GM10248 (cell line): ENCODE data around the gene MUC20.
"Not testable (repeated sequence)": the region's sequence is repeated elsewhere in the genome, so short reads cannot be mapped to it uniquely, and the experiment has no call there.

Source experiments
- CTCF ChIA-PET: fragments of 300-600 bp; sonication (Branson Sonifier 250); formaldehyde crosslinking; extraction: SDS; loops from one replicate; lab custom pipeline; 2021; ENCODE audit warnings: antibody characterized with exemption; lab: Yijun Ruan, JAX
- POLR2A ChIA-PET: fragments of 350-650 bp; sonication (Branson Sonifier 250); formaldehyde crosslinking; extraction: SDS; loops from one replicate; lab custom pipeline; 2020; ENCODE audit warnings: antibody characterized with exemption; lab: Yijun Ruan, JAX
- DNase-seq: peaks from one replicate; pipeline ENCODE4 v3.0.0; 2012; ENCODE audit errors: extremely low spot score
- CTCF ChIP-seq: IDR thresholded peaks from 2 replicates; pipeline ENCODE4 v1.5.1; 2012; ENCODE audit warnings: mild to moderate bottlenecking, low read depth; ENCODE audit errors: extremely low read depth, missing control alignments, control extremely low read depth

MUC20 gene

GRCh38 chr3:195768414-195768813 lies 47.6 kb downstream of the MUC20 start:
- ChIA-PET CTCF (interaction anchor here (0.6 kb wide), 1 partner anchor 139 kb away, joined by 3 read pairs; no protein-coding TSS in a partner anchor), POLR2A (no interaction called here)
- TF ChIP-seq CTCF: no peak
- DNase-seq: no peak

- CTCF ChIA-PET: interaction anchor here (0.6 kb wide), 1 partner anchor 138 kb away, joined by 3 read pairs; no protein-coding TSS in a partner anchor
Measured at GRCh38 chr3:195768831-195769303, 48.1 kb downstream of the MUC20 start.

GRCh38 chr3:195769551-195769950 lies 48.8 kb downstream of the MUC20 start:
- no peak for DNase-seq
- ChIA-PET CTCF (no interaction called here), POLR2A (no interaction called here)
- TF ChIP-seq CTCF: no peak

More at GRCh38 chr3:195768831-195769303, 48.1 kb downstream of the MUC20 start:
- POLR2A ChIA-PET: no interaction called here
- TF ChIP-seq CTCF: no peak
- DNase-seq: no peak

- ChIA-PET CTCF (no interaction called here), POLR2A (no interaction called here)
- no peak for TF ChIP-seq CTCF
- no peak for DNase-seq
Measured at GRCh38 chr3:195770081-195770840, 49.5 kb downstream of the MUC20 start.

- POLR2A ChIA-PET, DNase-seq: not testable (repeated sequence)
- CTCF ChIA-PET: interaction anchor here (1.4 kb wide), 1 partner anchor 16 kb away, joined by 3 read pairs; no protein-coding TSS in a partner anchor
Measured at GRCh38 chr3:195770841-195771645, 50.3 kb downstream of the MUC20 start.

- POLR2A ChIA-PET: no interaction called here
- DNase-seq: no peak
- CTCF ChIA-PET: interaction anchor here (1.4 kb wide), 1 partner anchor 16 kb away, joined by 3 read pairs; no protein-coding TSS in a partner anchor
- no peak for TF ChIP-seq CTCF
Measured at GRCh38 chr3:195771646-195772300, 51.0 kb downstream of the MUC20 start.
